ENCODE results near the gene DNAH7.

DNA sequence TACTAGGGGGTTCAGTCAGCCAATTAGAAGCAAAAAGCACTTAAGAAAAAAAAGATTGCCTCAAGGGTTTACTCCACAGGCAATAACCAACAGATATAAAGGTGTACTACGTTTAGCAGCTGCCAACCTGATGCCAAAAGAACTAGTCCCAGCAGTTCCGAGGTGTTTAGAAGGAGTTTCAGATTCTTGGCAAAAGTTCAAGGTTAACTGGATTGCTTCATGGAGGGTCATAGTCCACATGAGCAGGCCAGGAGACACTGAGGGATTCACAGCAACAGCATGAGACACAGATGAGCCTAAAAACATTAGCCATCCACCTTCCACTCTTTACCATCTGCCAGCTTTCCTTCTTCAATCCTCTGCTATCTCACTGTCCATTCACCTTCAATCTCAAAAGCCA, 4.9 kb upstream of the DNAH7 start:
- TF ChIP-seq POLR2A (IDR thresholded peaks at IDR 0.05; ENCODE audit: low read depth, low read length) (no peak), MYC (IDR thresholded peaks at IDR 0.05; ENCODE audit: low read depth, low read length) (no peak), EZH2 (IDR thresholded peaks at IDR 0.05; ENCODE audit: borderline replicate concordance, low read depth, low read length, severe bottlenecking) (no peak), POLR2AphosphoS5 (IDR thresholded peaks at IDR 0.05; ENCODE audit: insufficient read depth, low read depth, low read length) (no peak), JUN (IDR thresholded peaks at IDR 0.05; ENCODE audit: borderline replicate concordance, insufficient read depth, insufficient read length, low read depth) (no peak), GATA2 (IDR thresholded peaks at IDR 0.05; ENCODE audit: insufficient read depth, insufficient read length, low read depth, low read length) (no peak)
- TF ChIP-seq, protein P1, sequence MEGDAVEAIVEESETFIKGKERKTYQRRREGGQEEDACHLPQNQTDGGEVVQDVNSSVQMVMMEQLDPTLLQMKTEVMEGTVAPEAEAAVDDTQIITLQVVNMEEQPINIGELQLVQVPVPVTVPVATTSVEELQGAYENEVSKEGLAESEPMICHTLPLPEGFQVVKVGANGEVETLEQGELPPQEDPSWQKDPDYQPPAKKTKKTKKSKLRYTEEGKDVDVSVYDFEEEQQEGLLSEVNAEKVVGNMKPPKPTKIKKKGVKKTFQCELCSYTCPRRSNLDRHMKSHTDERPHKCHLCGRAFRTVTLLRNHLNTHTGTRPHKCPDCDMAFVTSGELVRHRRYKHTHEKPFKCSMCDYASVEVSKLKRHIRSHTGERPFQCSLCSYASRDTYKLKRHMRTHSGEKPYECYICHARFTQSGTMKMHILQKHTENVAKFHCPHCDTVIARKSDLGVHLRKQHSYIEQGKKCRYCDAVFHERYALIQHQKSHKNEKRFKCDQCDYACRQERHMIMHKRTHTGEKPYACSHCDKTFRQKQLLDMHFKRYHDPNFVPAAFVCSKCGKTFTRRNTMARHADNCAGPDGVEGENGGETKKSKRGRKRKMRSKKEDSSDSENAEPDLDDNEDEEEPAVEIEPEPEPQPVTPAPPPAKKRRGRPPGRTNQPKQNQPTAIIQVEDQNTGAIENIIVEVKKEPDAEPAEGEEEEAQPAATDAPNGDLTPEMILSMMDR (IDR thresholded peaks at IDR 0.05; ENCODE audit: extremely low read depth in 1 of 2, insufficient read depth in 1 of 2, low read depth in 1 of 2, low read length in 2 of 2) = no peak
- TF ChIP-seq, protein P2, sequence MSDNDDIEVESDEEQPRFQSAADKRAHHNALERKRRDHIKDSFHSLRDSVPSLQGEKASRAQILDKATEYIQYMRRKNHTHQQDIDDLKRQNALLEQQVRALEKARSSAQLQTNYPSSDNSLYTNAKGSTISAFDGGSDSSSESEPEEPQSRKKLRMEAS (IDR thresholded peaks at IDR 0.05; ENCODE audit: insufficient read depth, insufficient read length) = no peak
